Gastroesophageal sphincter (tissue), 3 donors: ENCODE measurements around the gene TMEM60.

ENCODE experiments used
- POLR2A ChIP-seq, 2 donors: fragments of 450-650 bp; IDR thresholded peaks; one replicate each; pipeline ENCODE4 v1.6.1; 2017; ENCODE audit warnings: antibody characterized with exemption in 2 of 2, mild to moderate bottlenecking in 2 of 2, moderate library complexity in 1 of 2
- POLR2AphosphoS5 ChIP-seq: sonication (generic); formaldehyde crosslinking; IDR thresholded peaks from one replicate; pipeline ENCODE4 v1.6.1; 2017; ENCODE audit warnings: antibody characterized with exemption
- TF ChIP-seq, protein P1 (sequence below), 4 experiments: fragments of 200-600 bp in 2 of 4; fragments of 450-650 bp in 2 of 4; sonication (generic) in 1 of 4; IDR thresholded peaks; one replicate each; pipeline ENCODE4 v1.5.1; 2017 to 2019; ENCODE audit warnings: antibody characterized with exemption in 4 of 4, mild to moderate bottlenecking in 2 of 4, moderate library complexity in 2 of 4

DNA sequence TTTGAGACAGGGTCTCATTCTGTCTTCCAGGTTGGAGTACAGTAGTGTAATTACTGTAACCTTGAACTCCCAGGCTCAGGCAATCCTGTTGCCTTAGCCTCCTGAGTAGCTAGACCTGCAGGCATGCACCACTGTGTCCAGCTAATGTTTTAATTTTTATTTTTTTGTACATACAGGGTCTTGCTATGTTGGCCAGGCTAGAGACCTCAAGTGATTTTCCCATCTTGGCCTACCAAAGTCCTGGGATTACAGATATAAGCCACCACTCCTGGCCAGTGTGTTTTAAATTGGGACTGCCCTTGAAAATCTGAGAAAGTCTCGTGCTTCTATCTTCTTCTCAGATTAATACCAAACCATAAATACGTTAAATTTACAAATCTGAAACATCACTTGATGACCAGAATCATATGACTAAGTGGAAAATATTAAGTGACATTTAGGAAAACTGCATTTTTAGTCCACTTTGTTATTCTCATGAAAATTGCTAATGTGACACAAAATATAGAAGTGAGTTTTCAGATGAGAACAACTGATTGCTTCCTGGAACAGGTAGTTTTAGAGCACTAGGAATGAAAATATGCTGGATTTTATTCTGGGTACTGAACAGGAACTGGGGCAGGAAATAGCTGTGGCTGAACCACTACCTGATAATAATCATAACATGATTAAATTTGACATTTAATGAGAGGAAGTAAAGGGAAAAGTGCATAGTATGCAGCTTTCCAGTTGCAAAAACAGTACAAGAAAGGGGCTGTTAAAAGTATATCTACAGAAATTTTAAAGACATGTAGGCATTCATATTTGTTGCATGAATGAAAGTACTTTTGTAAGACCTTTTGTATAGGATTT is 4.5 kb upstream of the TMEM60 start:
- TF ChIP-seq POLR2A (IDR thresholded peaks at IDR 0.05) (no peak), POLR2AphosphoS5 (no peak)
- TF ChIP-seq, protein P1, sequence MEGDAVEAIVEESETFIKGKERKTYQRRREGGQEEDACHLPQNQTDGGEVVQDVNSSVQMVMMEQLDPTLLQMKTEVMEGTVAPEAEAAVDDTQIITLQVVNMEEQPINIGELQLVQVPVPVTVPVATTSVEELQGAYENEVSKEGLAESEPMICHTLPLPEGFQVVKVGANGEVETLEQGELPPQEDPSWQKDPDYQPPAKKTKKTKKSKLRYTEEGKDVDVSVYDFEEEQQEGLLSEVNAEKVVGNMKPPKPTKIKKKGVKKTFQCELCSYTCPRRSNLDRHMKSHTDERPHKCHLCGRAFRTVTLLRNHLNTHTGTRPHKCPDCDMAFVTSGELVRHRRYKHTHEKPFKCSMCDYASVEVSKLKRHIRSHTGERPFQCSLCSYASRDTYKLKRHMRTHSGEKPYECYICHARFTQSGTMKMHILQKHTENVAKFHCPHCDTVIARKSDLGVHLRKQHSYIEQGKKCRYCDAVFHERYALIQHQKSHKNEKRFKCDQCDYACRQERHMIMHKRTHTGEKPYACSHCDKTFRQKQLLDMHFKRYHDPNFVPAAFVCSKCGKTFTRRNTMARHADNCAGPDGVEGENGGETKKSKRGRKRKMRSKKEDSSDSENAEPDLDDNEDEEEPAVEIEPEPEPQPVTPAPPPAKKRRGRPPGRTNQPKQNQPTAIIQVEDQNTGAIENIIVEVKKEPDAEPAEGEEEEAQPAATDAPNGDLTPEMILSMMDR (IDR thresholded peaks at IDR 0.05) = no peak
